Measurements from ENCODE around the gene PARVB.

DNA sequence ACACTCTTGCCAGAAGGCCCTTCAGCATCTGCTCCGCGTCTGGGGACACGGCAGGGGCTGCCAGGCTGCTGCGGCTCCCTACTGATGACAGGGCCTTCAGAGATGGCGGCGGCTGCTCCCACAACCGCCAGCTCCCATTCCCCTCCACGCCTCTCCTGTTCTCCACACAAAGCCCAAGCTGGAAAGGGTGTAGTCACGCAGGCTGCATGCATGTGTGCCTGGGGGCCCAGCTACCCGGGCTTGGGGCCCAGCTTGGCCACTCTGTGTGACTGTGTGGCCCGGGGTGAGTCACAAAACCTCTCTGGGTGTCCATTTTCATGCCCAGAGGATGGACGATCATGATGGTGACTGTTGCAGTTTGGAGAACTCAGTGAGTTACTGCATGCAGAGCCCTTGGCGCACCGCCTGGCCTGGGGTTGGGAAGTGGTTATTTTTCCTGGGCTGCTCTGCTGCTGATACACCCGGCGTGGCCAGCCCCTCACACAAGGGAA, 31.7 kb upstream of the PARVB start:
- no peak for TF ChIP-seq YY1 (IDR thresholded peaks at IDR 0.05; ENCODE audit: insufficient read depth, insufficient read length)
- no peak for TF ChIP-seq ZNF274 (IDR thresholded peaks at IDR 0.05; ENCODE audit: low read depth, low read length)

All from NT2/D1 (cell line).